Stimulated activated CD4-positive, alpha-beta T cell treated with anti-CD3 and anti-CD28 coated beads, Interleukin-1b, Interleukin-23, amount 100 ng/mL, for 24 hours (primary cell): Measurements from ENCODE around the gene ADAMTSL1.

Experiments
- DNase-seq, 4 experiments: peaks; one replicate each; pipeline ENCODE4 v3.0.0-alpha.2; 2020; ENCODE audit warnings: low read depth in 4 of 4, low spot score in 1 of 4

Gene ADAMTSL1

GRCh38 chr9:18796696-18797270 lies 322.8 kb downstream of the ADAMTSL1 start:
- DNase-seq, result no peak

GRCh38 chr9:18798106-18798505 lies 324.2 kb downstream of the ADAMTSL1 start:
- DNase-seq, result no peak

- DNase-seq, result no peak
These were observed 324.7 kb downstream of the ADAMTSL1 start for GRCh38 chr9:18798508-18799290.

GRCh38 chr9:18799428-18799827 lies 325.5 kb downstream of the ADAMTSL1 start:
- no peak for DNase-seq

- no peak for DNase-seq
These were observed 326.6 kb downstream of the ADAMTSL1 start for GRCh38 chr9:18800579-18800978.

- no peak for DNase-seq
These were observed 331.4 kb downstream of the ADAMTSL1 start for GRCh38 chr9:18805386-18805785.

- no peak for DNase-seq
These were observed 332.5 kb downstream of the ADAMTSL1 start for GRCh38 chr9:18806232-18807080.

- DNase-seq, result no peak
These were observed 336.6 kb downstream of the ADAMTSL1 start for GRCh38 chr9:18810581-18810980.

- no peak for DNase-seq
These were observed 337.2 kb downstream of the ADAMTSL1 start for GRCh38 chr9:18811171-18811570.

- DNase-seq, result no peak
These were observed 345.5 kb downstream of the ADAMTSL1 start for GRCh38 chr9:18819418-18819817.

GRCh38 chr9:18820566-18821095 lies 346.7 kb downstream of the ADAMTSL1 start:
- DNase-seq, result no peak

GRCh38 chr9:18821788-18822187 lies 347.8 kb downstream of the ADAMTSL1 start:
- DNase-seq, result no peak

GRCh38 chr9:18822850-18823249 lies 348.9 kb downstream of the ADAMTSL1 start:
- DNase-seq, result no peak

GRCh38 chr9:18824095-18824666 lies 350.2 kb downstream of the ADAMTSL1 start:
- DNase-seq, result no peak

GRCh38 chr9:18825656-18826170 lies 351.8 kb downstream of the ADAMTSL1 start:
- DNase-seq, result no peak

GRCh38 chr9:18826248-18826647 lies 352.3 kb downstream of the ADAMTSL1 start:
- no peak for DNase-seq

GRCh38 chr9:18829066-18829465 lies 355.1 kb downstream of the ADAMTSL1 start:
- no peak for DNase-seq

- no peak for DNase-seq
These were observed 355.9 kb downstream of the ADAMTSL1 start for GRCh38 chr9:18829873-18830272.

- DNase-seq, result no peak
These were observed 360.9 kb downstream of the ADAMTSL1 start for GRCh38 chr9:18834740-18835361.

- DNase-seq, result no peak
These were observed 363.4 kb downstream of the ADAMTSL1 start for GRCh38 chr9:18837402-18837801.
